MCF 10A (cell line): ENCODE measurements around the gene HABP2. TPM values are rescaled to one million over a fixed set of nuclear protein-coding genes. Genes with fewer than 3 reads are reported as not detected.

Experiments used
- BruUV-seq: library from RNA; stranded (reverse); fragments of 400-500 nt; replicated peaks from 2 replicates; lab custom pipeline; 2021; lab: Mats Ljungman, UMichigan
- CTCF ChIA-PET: fragments of 300-600 bp; sonication (Branson Sonifier 250); formaldehyde crosslinking; extraction: SDS; loops from one replicate; lab custom pipeline; 2021; ENCODE audit warnings: antibody characterized with exemption, inconsistent platforms; lab: Yijun Ruan, JAX
- POLR2A ChIA-PET: fragments of 300-600, 350-650 bp; sonication (Branson Sonifier 250); formaldehyde crosslinking; extraction: SDS; loops from one replicate; lab custom pipeline; 2020; ENCODE audit warnings: antibody characterized with exemption, inconsistent platforms; lab: Yijun Ruan, JAX
- DNase-seq: peaks from one replicate; pipeline ENCODE4 v3.0.0-alpha.2; 2018; ENCODE audit not compliant: unreplicated experiment
- H3K27ac Mint-ChIP-seq: one replicate; pipeline ENCODE4 v1.8.0; 2022; ENCODE audit warnings: mild to moderate bottlenecking, low read depth, mixed read lengths; ENCODE audit not compliant: unreplicated experiment
- H3K27me3 Mint-ChIP-seq: one replicate; pipeline ENCODE4 v1.8.0; 2022; ENCODE audit warnings: mixed read lengths; ENCODE audit not compliant: insufficient read depth, unreplicated experiment
- H3K36me3 Mint-ChIP-seq: one replicate; pipeline ENCODE4 v1.8.0; 2022; ENCODE audit warnings: mild to moderate bottlenecking, moderate library complexity, mixed read lengths; ENCODE audit not compliant: insufficient read depth, unreplicated experiment
- H3K4me1 Mint-ChIP-seq: one replicate; pipeline ENCODE4 v1.8.0; 2022; ENCODE audit warnings: mixed read lengths; ENCODE audit not compliant: insufficient read depth, unreplicated experiment
- H3K4me3 Mint-ChIP-seq: one replicate; pipeline ENCODE4 v1.8.0; 2022; ENCODE audit warnings: mild to moderate bottlenecking, moderate library complexity, mixed read lengths; ENCODE audit not compliant: unreplicated experiment
- H3K9me3 Mint-ChIP-seq: one replicate; pipeline ENCODE4 v1.8.0; 2022; ENCODE audit warnings: mixed read lengths; ENCODE audit not compliant: unreplicated experiment
- CTCF ChIP-seq: fragments of 200-600 bp; IDR thresholded peaks from one replicate; pipeline ENCODE4 v1.8.0; 2022; ENCODE audit warnings: antibody characterized with exemption, mild to moderate bottlenecking; ENCODE audit not compliant: unreplicated experiment
- intact Hi-C: fragments of 100-400 bp; cut with micrococcal nuclease; formaldehyde crosslinking; loops from 2 replicates; pipeline ENCODE4 v1.14.1; 2022
- total RNA-seq: library from RNA; stranded (reverse); gene quantifications from 2 replicates; pipeline ENCODE4 v1.2.3, GENCODE V29; 2022

Gene HABP2
- total RNA-seq, 1 experiment from 2014 or later = not detected

- TF ChIP-seq CTCF = no peak
- Mint-ChIP-seq H3K9me3 (no peaks in the 10 kb centered on the region), H3K4me1 (no peaks in the 10 kb centered on the region), H3K4me3 (no peak overlapping the region), H3K27ac (no peak overlapping the region), H3K27me3 (peaks cover 20% of the 10 kb centered on the region), H3K36me3 (no peaks in the 10 kb centered on the region)
- POLR2A ChIA-PET = no interaction called here
- BruUV-seq = no TSS peak
- DNase-seq = no peak
- intact Hi-C loops = no loop called here
- CTCF ChIA-PET = interaction anchor here (1.2 kb wide), 1 partner anchor 129 kb away, joined by 3 read pairs; no protein-coding TSS in a partner anchor
These were observed 79.0 kb downstream of the HABP2 start for GRCh38 chr10:113631684-113632367.

Other genes starting within 250 kb of the HABP2 start
- not detected in 2 replicates for gene NRAP, start 111.0 kb downstream of the HABP2 start, total RNA-seq
- 7.4 and 13.7 TPM in 2 replicates for gene CASP7, start 126.9 kb downstream of the HABP2 start, total RNA-seq
- not detected in 2 replicates for gene PLEKHS1, start 198.6 kb downstream of the HABP2 start, total RNA-seq